WI38 (cell line): ENCODE measurements around the gene ANKS1B.

ENCODE experiments used
- H3K4me3 ChIP-seq: 2 replicates; pipeline ENCODE4 v1.5.1; 2011; ENCODE audit warnings: low read depth, mild to moderate bottlenecking, control low read depth, low read length
- TF ChIP-seq, protein P1 (sequence below): IDR thresholded peaks from 2 replicates; pipeline ENCODE4 v1.5.1; 2012; ENCODE audit warnings: low read depth, mild to moderate bottlenecking, control low read depth, low read length

ANKS1B gene

DNA sequence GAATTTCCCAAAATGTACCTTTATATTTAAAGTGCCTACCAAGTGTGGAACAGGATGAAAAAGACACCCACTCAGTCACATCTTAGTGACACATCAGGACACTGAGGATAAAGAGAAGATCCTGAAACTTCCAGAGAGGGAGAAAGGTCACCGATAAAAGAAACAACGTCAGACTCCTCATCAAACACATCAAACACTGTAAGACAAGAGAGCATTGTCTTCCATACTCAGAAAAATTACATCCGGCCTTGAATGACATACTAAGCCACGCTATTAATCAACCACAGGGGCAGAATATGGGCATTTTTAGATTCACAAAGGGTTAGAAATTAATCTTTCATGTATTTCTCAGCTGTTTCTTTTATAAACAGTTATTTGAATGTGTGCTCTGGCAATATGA is 849.4 kb downstream of the ANKS1B start:
- TF ChIP-seq, protein P1, sequence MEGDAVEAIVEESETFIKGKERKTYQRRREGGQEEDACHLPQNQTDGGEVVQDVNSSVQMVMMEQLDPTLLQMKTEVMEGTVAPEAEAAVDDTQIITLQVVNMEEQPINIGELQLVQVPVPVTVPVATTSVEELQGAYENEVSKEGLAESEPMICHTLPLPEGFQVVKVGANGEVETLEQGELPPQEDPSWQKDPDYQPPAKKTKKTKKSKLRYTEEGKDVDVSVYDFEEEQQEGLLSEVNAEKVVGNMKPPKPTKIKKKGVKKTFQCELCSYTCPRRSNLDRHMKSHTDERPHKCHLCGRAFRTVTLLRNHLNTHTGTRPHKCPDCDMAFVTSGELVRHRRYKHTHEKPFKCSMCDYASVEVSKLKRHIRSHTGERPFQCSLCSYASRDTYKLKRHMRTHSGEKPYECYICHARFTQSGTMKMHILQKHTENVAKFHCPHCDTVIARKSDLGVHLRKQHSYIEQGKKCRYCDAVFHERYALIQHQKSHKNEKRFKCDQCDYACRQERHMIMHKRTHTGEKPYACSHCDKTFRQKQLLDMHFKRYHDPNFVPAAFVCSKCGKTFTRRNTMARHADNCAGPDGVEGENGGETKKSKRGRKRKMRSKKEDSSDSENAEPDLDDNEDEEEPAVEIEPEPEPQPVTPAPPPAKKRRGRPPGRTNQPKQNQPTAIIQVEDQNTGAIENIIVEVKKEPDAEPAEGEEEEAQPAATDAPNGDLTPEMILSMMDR, result no peak
- H3K4me3 ChIP-seq, result no peak overlapping the region

DNA sequence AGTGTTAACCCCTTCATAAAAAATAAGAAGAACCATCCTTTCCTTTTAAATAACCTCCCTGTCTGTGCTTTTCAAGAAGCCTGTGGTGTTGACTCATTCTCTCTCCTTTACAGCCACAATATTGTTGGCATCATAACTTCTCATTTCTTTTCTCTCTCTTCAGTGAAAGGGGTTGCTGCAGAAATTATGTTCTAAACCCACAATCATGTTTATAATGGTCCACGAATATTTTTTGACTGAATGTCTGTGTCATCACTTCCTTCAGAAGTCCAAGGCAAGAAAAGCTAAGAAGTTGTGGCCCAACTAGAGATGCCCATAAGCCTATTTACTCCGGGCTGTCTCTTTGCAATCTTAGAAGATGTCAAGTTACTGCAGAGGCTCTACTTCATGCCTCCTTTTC is 851.3 kb downstream of the ANKS1B start:
- TF ChIP-seq, protein P1, result no peak
- H3K4me3 ChIP-seq, result no peak overlapping the region

DNA sequence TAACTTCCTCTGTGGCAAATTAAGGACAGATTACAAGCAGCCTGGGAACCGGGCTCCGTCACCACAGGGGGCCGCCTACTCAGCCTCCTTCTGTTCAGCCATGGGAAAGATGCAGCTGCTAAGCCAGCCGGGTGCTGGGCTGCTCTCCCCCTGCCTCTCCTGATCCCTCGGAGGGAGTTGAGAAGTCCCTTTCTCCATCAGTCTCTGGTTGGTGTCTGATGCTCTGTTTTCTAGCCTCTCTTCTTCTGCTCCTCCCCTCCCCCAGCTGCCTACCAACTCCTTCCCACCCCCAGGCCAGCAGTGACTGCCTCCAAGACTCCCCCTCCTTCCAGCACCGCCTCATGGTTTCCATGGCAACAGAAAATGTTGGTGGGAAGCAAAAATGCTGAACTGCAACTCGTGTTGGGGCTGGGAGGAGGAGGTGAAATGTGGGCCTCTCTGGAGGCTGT is 853.0 kb downstream of the ANKS1B start:
- no peak overlapping the region for H3K4me3 ChIP-seq
- TF ChIP-seq, protein P1, result no peak

DNA sequence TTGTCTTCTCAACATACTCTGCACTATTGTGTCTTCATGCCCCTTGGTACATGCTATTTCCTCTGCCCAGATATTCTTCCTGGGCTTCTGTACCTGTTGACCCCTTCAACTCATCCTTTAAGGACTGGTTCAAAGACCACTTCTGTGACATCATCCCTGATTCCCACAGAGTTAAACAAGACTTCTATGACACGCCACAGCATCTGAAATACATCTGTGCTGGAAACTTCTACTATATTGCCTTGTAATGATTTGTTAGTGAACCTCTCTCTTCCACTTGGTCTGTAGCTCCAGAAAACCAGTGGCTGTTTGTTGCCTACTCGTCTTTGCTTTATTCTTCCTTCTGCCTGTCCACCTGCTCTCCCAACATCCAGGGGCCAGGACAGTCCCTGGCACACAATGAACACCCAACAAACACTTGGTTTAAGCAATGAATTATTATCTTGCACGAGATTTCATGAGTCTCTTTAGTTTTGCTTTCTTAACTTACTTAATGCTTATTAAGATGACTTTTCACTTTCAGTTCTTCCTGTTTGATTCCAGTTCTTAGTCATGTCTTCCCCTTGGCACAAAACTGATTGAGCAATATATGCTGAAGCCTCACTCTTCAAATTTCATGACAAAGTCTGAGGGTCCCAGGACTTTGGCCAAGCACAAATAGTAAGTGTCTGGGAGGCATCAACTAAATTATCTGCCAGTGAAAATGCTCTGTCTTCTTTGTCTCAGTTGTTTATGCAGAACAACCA is 853.8 kb downstream of the ANKS1B start:
- H3K4me3 ChIP-seq, result no peak overlapping the region

DNA sequence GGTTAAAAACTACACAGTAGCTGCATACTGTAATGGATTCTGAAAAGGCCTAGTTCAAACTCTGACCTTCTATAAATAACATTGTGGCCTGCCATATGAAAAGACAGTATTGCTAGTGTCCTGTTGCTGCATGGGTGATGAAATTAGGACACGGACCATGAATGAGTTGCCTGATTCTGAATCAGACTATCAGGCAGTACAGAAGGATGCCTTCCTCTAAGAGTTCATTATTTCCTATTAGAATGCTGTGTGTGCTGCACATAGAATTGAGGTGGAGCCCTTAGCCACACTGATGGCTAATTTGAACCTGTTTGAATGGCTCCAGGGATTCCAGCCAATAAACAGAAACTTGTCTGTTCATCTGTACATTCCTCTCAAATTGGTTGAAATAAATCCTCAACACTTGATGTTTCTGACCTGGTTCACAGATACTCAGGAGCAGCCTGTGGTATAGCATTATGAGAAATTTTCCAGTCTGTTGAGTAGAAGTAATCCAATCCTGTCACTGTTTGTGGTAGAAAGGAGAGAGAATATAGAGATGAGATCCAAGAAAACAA is 856.4 kb downstream of the ANKS1B start:
- no peak overlapping the region for H3K4me3 ChIP-seq
- TF ChIP-seq, protein P1, result no peak

More for the DNA sequence above, 853.8 kb downstream of the ANKS1B start:
- TF ChIP-seq, protein P1, result no peak

DNA sequence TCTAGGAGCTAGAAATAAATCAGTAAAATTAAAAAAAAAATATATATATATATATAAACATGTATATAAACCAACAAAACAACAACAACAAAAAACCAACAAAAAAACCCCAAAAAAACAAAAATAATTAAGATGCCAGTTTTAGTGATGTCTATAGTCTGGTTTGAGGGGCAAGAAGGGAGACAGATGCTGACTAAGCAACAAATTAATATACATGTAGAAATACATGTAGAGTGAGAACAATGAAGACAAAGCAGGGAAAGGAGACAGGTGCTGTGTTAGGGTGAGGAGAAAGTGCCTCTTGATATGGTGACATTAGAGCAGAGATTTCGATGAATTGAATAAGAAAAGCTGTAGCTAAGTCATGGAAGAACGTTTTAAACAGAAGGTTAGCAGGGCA is 861.8 kb downstream of the ANKS1B start:
- TF ChIP-seq, protein P1, result no peak
- H3K4me3 ChIP-seq, result no peak overlapping the region

DNA sequence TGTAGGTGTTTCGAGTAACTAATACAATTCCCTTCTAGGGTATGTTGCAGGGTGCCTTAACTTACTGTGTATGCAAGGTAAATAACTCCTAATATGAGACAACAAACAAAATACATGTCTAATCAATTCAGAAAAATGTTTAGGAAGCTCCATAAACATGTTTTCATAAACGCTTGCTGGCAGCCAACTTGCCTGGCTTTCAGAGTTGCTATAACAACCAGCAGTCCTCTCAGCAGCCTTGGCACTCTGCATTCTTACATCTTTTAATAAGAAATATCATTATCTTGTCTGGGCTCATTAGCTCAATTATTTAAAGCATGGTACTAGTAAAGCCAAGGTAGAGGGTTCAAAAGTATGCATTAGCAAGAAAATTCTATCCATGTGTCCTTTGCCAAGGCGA is 862.2 kb downstream of the ANKS1B start:
- TF ChIP-seq, protein P1, result no peak

More for the DNA sequence above, 862.2 kb downstream of the ANKS1B start:
- H3K4me3 ChIP-seq, result no peak overlapping the region
